SIG-M5 treated with dmso at 0.1 percent for 504 hours (cell line): Measurements from ENCODE around the gene SIGLEC1.
A peak's percentile ranks its signal among the peaks of the same experiment; 100 is the strongest.

Experiments
- DNase-seq: peaks from one replicate; lab custom pipeline; 2025; ENCODE audit not compliant: unreplicated experiment; lab: John Stamatoyannopoulos, UW

Gene SIGLEC1

DNA sequence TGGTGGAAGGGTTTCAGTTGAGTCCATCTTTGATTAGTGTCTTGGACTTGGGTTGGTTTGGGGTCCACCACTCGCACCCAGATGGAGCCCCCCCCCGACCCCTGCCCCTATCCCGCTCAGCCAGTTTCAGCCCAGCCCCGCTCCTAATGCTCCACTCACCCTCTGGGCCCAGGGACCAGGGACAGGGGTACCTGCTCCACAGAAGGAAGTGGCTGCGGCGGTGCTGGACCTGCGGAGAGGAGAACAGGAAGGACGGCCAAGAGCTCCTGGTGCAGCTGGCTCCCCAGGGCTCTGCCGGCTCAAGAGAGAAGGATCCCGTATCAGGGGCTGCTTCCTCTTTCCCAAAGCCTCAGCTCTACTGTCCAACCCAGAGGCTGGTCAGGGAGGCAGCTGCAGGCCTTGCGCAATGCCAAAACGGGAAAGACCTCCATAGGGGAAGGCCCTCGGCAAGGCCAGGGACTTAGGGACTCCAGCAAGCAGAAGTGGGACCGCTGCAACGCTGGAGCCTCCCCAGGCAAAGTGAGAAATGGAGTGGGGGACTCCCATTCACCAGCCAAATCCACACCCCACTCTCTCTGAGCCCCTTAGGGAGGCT is at the start of gene SIGLEC1:
TSS of gene SIGLEC1 (minus strand) at position 322 of the 595 bp plus-strand sequence. CDS start 5,472 bp downstream, outside the sequence.
- DNase-seq: peak; percentile 89

DNA sequence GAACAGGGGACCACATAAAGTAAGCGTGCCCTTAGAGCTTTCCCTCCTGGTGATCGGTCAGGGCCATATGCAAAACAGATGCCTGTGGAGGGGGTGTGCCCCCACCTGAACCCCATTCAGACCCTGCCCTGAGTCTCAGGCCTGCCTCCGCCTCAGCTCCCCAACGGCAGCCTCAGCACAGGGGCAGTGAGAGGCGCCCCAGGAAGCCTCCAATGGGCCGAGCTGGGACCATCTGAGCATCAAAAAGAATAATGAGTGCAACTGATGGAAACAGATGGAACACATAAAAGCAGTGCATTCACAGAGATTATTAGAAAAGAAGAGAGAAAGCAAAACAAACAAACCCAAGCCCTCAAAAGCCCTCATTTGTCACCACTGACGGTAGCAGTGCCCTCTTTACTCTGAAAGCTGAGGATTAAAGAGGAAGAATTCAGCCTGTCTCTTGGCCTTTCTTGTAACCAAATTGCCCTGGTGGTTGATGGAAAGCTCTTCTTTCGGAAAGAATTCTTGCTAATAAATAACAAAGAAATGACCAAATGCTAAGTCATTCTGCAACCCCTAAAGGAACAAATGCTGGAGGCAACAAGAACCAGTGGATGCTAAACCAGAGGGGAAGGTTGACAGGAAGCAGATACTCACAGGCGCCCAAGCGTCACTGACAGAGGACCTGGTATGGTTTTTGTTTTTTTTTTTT is 48.4 kb upstream of the SIGLEC1 start:
- DNase-seq: no peak

DNA sequence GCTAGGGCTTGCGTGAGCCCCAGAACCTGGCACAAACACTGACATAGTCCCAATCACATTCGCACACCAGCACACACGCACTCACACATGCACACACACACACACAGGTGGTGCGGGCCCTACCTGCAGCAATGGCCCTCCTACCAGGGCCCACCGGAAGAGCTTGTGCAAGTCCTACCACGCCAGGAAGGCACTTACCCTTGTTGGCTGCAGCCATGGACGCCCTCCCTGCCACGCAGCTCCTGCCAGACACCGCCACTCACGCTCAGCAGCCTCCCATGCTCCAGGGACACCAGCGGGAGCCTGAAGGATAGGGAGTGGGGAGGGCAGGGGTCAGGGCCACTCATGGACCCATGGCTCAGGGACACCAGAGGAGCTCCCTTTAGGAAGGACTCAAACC is 47.5 kb upstream of the SIGLEC1 start:
- no peak for DNase-seq

DNA sequence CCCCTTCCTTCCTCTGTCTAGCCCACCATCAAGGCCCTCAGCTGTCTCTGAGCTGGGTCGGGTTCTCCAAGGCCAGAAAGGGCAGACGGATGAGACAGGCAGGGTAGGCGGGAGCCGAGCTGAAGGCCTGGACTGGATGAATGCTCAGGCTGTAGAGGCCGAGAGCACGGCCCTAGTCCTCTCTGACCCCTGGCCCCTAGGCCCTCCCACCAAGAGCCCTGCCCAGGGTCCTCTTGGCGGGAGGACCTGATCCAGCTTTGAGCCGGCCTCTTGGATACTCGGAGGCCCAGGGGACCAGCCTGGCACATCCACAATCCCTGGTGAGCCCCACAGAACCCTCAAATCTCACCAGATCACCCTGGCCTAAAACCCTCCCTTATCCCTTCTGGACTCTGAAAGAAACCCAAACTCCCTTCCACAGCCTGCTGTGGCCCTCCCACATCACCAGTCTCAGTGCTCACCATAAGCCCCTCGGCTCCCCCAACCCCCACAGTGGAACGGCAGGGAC is 47.0 kb upstream of the SIGLEC1 start:
- DNase-seq: no peak

DNA sequence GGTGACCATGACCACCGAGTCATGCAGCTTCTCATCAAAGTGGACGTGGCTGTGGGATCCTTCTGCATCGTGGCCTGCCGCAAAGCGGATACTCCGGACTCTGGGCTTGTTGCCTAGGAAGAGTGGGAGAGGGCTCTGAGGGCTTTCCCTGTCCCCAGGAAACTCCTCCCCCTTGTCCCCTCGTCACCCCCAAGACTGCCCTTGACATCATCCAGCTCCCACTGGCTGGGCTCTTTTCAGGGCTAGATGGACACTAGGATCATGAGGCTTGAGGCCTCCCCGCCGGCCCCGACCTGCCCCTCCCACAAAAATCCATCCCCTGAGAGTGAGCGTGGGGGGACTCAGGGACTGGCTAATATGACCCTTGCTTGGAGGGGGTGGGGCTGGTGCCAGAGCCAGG is 46.2 kb upstream of the SIGLEC1 start:
- no peak for DNase-seq

DNA sequence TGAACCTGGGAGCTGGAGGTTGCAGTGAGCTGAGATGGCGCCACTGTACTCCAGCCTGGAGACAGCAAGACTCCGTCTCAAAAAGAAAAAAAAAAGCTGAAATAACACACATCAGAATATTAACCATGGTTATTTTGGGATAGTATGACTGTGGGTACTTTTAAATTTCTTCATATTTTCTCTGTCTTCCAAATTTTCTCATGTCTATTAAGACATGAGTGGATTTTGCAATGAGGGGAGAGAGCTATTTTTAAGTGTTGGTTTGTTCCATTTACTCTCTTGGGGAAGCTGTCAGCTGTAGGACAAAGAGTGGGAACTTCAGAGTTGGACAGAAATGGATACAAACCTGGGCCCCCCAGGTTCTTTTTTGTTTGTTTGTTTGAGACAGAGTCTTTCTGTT is 44.9 kb upstream of the SIGLEC1 start:
- peak; percentile 78 for DNase-seq

DNA sequence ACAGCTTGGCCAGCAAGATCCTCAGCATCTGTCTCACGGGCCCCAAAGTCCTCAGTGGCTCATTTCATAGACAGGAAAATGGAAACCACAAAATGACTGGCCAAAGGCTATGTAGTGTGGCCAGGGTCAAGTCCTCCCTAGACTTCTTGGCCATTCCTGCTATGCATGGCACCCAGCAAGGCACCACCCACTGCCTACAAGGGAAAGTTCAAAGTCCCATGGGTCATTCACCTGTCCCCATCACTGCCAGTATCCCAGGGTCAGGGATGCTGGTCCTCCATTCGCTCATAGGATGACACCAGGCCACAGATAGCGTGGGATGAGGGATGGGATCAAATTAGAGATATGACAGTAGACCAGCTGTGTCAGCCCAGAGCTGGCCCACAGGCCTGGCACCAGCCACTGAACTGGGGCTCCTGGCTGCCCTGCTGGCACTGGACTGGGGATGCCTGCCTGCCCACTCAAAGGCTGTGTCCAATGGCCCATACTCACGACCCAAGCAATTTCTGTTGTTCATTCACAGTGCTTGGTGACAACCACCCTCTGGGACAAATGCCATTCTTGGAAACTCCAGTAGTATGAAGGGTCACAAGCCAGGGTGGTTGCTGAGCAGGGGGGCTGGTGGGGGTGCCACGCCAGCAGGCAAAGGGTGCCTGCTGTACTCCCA is 43.5 kb upstream of the SIGLEC1 start:
- no peak for DNase-seq

DNA sequence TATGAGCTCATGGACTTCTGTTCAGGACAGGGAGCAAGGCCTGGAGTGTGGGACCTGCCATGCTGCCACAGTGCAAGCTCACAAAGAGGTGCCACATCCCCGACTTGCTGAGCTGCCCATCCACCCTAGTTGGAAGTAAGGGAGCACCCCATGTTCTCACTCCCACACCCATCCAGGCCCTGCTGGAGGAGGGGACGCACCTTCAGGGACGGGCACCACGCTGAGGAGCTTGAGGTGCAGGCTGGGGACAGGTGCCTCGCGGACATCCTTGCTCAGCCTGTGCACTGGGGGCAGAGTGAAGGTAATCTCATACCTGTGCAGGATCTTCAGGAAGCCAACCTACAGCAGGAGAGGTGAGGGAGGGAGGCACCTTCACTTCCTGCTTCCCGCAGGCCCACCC is 42.9 kb upstream of the SIGLEC1 start:
- no peak for DNase-seq

DNA sequence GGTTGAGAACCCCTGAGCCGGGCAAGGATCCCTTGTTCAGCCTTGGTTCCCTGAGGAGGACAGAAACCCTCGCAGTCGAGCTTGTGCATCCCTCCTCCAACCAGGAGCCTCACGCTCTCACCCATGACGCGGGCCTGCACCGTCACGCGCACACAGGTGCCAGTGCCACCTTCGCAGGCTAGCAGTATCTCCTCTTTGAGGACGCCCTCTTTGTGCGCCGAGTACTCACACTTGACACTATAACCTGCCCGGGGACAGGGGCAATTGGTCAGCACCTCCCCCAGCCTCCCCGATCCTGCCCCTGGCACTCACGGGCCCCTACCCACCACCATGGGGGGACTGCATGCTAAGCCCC is 41.9 kb upstream of the SIGLEC1 start:
- no peak for DNase-seq

DNA sequence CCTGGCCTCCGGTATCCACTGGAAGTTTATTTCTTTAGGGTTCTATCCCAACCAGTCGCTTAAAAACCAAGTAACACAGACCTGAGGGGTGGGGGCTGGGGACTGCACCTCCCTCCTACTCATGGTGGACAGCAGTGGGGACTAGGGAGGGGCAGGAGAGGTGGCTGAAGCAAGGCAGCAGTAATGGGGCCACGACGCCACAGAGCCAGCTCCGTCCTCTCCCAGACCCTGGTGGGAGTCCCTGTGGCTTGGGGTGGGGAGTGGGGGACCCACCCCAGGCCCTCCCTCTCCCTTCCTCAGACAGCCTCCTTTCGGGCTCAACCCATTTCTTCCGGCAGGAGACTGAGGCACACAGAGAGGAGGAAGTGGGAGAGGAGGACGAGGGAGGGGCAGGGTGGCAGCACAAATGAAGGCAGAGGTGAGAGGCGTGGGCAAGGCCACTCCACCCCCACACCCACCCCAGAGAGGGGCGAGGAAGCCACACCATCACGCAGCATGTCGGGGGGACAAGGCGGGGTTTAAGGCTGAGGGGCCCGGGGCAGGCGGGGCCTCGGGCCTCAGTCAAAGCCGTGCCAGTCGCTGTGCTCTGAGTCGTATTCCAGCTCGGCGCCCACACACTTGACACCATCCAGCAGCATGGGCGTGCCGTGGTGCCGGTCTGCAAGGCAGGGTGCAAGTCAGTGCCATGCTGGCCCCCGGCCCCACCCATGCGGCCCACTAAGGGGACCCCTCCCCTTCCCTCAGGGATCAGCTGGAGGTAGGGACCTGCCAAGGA is 41.3 kb upstream of the SIGLEC1 start:
- no peak for DNase-seq

DNA sequence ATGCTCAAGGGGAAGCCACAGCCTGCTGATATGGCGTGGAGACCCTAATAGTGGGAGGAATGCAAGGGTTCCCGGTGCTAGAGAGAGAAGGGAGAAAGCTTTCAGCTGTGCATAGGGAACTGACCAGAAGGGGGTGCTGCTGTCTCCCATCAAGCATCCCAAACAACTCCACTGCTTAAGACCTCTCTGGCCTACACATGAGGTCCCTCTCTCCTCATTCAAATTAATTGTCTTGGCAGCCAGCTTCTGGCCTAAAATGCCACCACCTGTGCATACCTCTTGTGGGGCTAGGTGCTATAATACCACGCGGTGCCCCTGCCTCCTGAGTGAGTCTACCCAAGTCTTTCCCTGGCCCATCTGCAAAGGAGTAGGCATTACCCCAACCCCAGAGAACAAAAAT is 40.7 kb upstream of the SIGLEC1 start:
- peak; percentile 69 for DNase-seq

DNA sequence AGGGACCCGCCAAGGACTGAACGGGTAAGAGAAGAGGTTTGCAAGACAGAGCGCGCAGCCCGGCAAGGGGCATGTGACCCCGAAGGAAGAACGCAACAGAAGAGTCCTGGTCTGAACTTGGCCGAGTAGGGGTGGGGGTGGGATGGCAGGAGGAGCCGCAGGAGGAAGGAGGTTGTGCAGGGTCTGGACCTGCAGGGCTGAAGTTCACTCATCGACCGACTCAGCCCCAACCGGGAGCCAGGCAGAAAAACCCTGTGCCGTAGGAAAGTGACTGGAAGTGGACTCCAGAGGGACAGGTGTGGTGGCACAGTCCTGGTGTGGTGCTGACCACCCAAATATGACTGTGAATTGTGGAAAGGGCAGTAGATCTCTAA is 40.0 kb upstream of the SIGLEC1 start:
- no peak for DNase-seq

DNA sequence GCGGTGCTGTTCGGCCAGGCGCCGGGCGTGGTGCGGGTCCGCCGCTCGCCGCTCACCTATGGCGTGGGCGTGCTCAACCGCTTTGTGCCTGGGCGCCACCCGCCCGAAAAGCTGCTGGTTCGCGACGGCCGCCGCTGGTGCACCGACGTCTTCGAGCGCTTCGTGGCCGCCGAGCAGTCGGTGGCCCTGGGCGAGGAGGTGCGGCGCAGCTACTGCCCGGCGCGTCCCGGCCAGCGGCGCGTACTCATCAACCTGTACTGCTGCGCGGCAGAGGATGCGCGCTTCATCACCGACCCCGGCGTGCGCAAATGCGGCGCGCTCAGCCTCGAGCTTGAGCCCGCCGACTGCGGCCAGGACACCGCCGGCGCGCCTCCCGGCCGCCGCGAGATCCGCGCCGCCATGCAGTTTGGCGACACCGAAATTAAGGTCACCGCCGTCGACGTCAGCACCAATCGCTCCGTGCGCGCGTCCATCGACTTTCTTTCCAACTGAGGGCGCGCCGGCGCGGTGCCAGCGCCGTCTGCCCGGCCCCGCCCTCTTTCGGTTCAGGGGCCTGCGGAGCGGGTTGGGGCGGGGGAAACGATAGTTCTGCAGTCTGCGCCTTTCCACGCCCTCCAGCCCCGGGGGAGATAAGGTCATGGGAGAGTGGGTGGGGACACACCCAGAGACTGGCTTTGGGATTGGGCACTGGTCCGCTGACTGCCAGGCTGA is 39.4 kb upstream of the SIGLEC1 start:
- no peak for DNase-seq

DNA sequence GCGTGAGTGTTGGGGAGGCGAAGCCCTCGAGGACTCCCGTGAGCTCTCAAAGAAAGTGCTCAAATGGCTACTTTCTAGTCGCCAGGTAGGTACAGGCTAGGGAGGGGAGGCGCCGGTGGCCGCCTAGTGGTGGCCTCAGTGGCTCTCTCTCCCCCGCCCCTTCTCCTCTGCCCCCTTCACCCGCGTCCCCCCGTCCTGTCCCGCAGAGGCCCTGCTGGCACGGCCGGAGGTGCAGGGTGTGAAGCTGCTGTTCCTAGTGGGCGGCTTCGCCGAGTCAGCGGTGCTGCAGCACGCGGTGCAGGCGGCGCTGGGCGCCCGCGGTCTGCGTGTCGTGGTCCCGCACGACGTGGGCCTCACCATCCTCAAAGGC is 38.9 kb upstream of the SIGLEC1 start:
- DNase-seq: no peak

DNA sequence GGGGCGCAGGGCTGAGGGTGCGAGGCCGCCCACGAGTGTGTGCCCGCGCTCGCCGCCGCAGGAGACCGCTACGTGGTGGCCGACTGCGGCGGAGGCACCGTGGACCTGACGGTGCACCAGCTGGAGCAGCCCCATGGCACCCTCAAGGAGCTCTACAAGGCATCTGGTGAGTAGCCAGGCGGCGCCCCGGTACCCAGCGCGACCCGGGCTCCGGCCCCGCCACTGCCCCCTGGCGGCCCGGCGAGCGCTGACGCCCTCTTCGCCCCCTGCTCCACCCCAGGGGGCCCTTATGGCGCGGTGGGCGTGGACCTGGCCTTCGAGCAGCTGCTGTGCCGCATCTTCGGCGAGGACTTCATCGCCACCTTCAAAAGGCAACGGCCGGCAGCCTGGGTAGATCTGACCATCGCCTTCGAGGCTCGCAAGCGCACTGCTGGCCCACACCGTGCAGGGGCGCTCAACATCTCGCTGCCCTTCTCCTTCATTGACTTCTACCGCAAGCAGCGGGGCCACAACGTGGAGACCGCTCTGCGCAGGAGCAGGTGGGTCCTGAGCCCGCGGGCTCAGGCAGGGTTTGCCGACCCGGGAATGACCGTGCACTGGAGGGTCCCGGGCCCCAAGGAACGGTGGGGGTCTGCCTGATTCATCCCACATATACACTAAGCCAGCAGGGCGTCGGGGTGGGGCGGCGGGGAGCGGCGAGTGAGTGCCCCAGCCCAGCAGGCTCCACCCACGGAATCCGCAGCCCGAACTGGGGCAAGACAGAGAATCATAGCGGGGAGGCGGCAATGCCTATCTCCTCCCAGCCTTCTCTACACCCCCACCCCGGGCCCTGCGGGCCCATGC is 37.5 kb upstream of the SIGLEC1 start:
- DNase-seq: no peak

DNA sequence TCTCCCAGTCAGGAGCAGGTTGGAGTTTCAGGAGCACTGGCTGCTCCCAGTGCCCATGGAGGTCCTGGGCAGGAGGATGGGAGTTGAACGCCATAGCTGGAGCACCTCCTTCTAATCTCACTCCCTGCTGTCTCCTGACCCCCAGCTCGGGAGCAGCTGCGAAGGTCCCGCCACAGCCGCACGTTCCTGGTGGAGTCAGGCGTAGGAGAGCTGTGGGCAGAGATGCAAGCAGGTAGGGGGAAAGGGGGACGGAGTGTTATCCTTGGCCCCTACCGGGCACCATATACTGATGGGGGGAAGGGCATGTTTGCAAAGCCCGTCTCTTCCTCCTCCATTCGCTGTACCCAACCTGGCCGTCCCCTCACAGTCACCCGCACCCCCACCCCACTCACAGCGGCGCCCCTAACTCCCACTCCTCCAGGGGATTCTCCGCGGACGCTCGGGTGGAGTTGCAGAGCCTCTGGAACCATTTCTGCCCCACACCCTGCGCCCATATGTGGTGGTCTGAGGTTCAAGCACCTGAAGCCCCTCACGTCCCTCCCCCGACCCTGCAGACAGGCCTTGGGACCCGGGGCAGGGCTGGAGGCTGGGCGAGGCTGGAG is 36.8 kb upstream of the SIGLEC1 start:
- DNase-seq: no peak

DNA sequence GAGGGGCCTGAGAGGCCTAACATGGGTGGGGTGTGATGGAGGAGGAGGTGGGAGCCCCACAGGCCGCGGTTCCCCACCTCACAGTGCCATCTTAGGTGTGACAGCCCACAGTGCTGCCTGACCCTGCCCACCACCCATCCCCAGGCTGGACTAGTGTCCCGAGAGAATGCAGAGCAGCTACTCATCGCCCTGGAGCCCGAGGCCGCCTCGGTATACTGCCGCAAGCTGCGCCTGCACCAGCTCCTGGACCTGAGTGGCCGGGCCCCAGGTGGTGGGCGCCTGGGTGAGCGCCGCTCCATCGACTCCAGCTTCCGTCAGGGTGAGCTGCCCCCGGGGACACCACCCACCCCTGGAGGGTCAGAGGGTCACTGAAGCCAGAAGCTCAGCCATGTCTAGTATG is 35.7 kb upstream of the SIGLEC1 start:
- DNase-seq: no peak

DNA sequence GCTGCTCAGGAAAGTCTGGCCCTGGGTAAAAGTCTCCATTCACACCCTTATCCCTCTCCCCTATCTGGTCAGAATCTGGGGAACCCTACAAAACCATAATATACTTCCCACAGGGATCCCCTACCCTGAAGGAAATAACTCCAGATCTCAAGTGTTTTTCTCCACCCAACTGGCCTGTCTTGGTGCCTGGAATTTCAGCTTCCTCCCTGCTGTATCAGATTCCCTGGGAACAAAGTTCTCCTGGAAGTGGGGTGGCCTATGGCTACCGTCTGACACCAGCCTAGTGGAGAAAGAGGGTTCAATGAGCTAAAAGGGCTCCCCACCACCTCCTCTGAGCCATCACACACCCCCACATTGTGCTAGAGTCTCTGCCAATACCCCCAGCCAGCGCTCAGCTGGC is 35.1 kb upstream of the SIGLEC1 start:
- DNase-seq: no peak

DNA sequence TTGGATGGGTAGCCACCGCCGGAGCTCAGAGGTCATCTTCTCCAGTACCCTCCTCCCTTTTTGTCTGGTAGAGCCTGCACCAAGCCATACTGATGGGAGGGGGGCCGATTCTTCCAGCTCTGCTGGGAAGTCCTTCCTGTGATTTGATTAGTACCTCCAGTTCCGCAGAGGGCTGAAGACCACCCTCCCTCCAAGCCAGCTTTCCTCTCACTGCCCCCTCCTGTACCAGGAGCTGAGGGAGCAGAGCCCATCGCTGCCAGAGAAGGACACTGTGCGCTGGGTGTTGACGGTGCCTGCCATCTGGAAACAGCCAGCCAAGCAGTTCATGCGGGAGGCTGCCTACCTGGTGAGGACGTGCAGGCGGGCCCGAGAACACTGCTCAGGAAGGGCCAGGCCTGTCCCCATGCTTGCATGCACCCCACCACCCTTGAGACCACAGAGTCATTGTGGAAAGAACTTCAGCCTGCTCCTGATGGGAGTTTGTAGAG is 33.3 kb upstream of the SIGLEC1 start:
- no peak for DNase-seq
